HUES64 (cell line): Measurements from ENCODE around the gene WDR33.

Source experiments
- H3K27ac ChIP-seq: 2 replicates; pipeline ENCODE4 v1.7.0; 2013; ENCODE audit warnings: low read depth, low read length, inconsistent platforms
- H3K27me3 ChIP-seq: 2 replicates; pipeline ENCODE4 v1.6.1; 2013; ENCODE audit warnings: mild to moderate bottlenecking, low read length; ENCODE audit not compliant: insufficient read depth
- H3K36me3 ChIP-seq: 2 replicates; pipeline ENCODE4 v1.6.1; 2013; ENCODE audit warnings: mild to moderate bottlenecking, low read length; ENCODE audit not compliant: insufficient read depth
- H3K4me1 ChIP-seq: 2 replicates; pipeline ENCODE4 v1.6.1; 2013; ENCODE audit warnings: mild to moderate bottlenecking, low read length, moderate library complexity; ENCODE audit not compliant: insufficient read depth
- H3K4me3 ChIP-seq: 2 replicates; pipeline ENCODE4 v1.5.1; 2013; ENCODE audit warnings: mild to moderate bottlenecking, low read length, moderate library complexity
- H3K9ac ChIP-seq: 2 replicates; pipeline ENCODE4 v1.6.1; 2013; ENCODE audit warnings: mild to moderate bottlenecking, low read depth, low read length
- H3K9me3 ChIP-seq: 2 replicates; pipeline ENCODE4 v1.6.1; 2013; ENCODE audit warnings: low read depth, low read length; ENCODE audit not compliant: insufficient read depth
- WGBS: fragments of 150-250, 120-280 bp; methylation state at CpG from one replicate; pipeline ENCODE4 v1.1.7; 2013; ENCODE audit warnings: missing lambda C conversion rate; 5-methylcytosine and 5-hydroxymethylcytosine counted together

WDR33 gene

GRCh38 chr2:127656569-127657231 is 154.3 kb downstream of the WDR33 start:
- Histone ChIP-seq H3K27ac (no peak overlapping the region), H3K9ac (no peak overlapping the region), H3K36me3 (no peaks in the 10 kb centered on the region), H3K9me3 (no peaks in the 10 kb centered on the region), H3K4me1 (peaks cover 7% of the 10 kb centered on the region; the same call in 1 of the 2 replicates), H3K4me3 (no peak overlapping the region), H3K27me3 (no peaks in the 10 kb centered on the region)
- 95% methylated on average over 15 of the region's 15 CpGs for WGBS

GRCh38 chr2:127655209-127656073 is 155.5 kb downstream of the WDR33 start:
- Histone ChIP-seq H3K9ac (no peak overlapping the region), H3K4me1 (peaks cover 7% of the 10 kb centered on the region; the same call in 1 of the 2 replicates), H3K27me3 (no peaks in the 10 kb centered on the region), H3K27ac (no peak overlapping the region), H3K9me3 (no peaks in the 10 kb centered on the region), H3K4me3 (no peak overlapping the region), H3K36me3 (no peaks in the 10 kb centered on the region)
- 86% methylated on average over 16 of the region's 16 CpGs for WGBS

GRCh38 chr2:127654838-127655175 is 156.2 kb downstream of the WDR33 start:
- 92% methylated on average over 8 of the region's 8 CpGs for WGBS
- Histone ChIP-seq H3K9ac (no peak overlapping the region), H3K36me3 (no peaks in the 10 kb centered on the region), H3K27ac (no peak overlapping the region), H3K4me1 (peaks cover 7% of the 10 kb centered on the region; the same call in 1 of the 2 replicates), H3K4me3 (no peak overlapping the region), H3K27me3 (no peaks in the 10 kb centered on the region), H3K9me3 (no peaks in the 10 kb centered on the region)

- 95% methylated on average over 24 of the region's 24 CpGs for WGBS
- no peaks in the 10 kb centered on the region for H3K9me3 ChIP-seq
- no peaks in the 10 kb centered on the region for H3K36me3 ChIP-seq
- H3K9ac ChIP-seq: no peak overlapping the region
- no peaks in the 10 kb centered on the region for H3K27me3 ChIP-seq
- no peak overlapping the region for H3K4me3 ChIP-seq
- peaks cover 7% of the 10 kb centered on the region; the same call in 1 of the 2 replicates for H3K4me1 ChIP-seq
- no peak overlapping the region for H3K27ac ChIP-seq
Measured at GRCh38 chr2:127654084-127654837, 156.7 kb downstream of the WDR33 start.

GRCh38 chr2:127653421-127654083 is 157.4 kb downstream of the WDR33 start:
- no peak overlapping the region for H3K27ac ChIP-seq
- H3K9me3 ChIP-seq: no peaks in the 10 kb centered on the region
- WGBS: 82% methylated on average over 16 of the region's 16 CpGs
- H3K36me3 ChIP-seq: no peaks in the 10 kb centered on the region
- H3K27me3 ChIP-seq: no peaks in the 10 kb centered on the region
- H3K9ac ChIP-seq: no peak overlapping the region
- no peak overlapping the region for H3K4me3 ChIP-seq
- peaks cover 7% of the 10 kb centered on the region; the same call in 1 of the 2 replicates for H3K4me1 ChIP-seq

- Histone ChIP-seq H3K4me3 (no peak overlapping the region), H3K27me3 (no peaks in the 10 kb centered on the region)
- 84% methylated on average over 25 of the region's 25 CpGs for WGBS
Measured at GRCh38 chr2:127652786-127653357, 158.1 kb downstream of the WDR33 start.

GRCh38 chr2:127651971-127652550 is 158.9 kb downstream of the WDR33 start:
- H3K9me3 ChIP-seq: no peaks in the 10 kb centered on the region
- WGBS: 91% methylated on average over 14 of the region's 14 CpGs
- no peaks in the 10 kb centered on the region for H3K27me3 ChIP-seq
- no peak overlapping the region for H3K9ac ChIP-seq
- no peak overlapping the region for H3K27ac ChIP-seq
- peaks cover 7% of the 10 kb centered on the region; the same call in 1 of the 2 replicates for H3K4me1 ChIP-seq
- H3K36me3 ChIP-seq: no peaks in the 10 kb centered on the region
- no peak overlapping the region for H3K4me3 ChIP-seq

More at GRCh38 chr2:127652786-127653357, 158.1 kb downstream of the WDR33 start:
- Histone ChIP-seq H3K9me3 (no peaks in the 10 kb centered on the region), H3K9ac (no peak overlapping the region), H3K27ac (no peak overlapping the region), H3K4me1 (peaks cover 7% of the 10 kb centered on the region; the same call in 1 of the 2 replicates), H3K36me3 (no peaks in the 10 kb centered on the region)

- WGBS: 92% methylated on average over 29 of the region's 29 CpGs
- Histone ChIP-seq H3K36me3 (no peaks in the 10 kb centered on the region), H3K9ac (no peak overlapping the region), H3K4me1 (peaks cover 7% of the 10 kb centered on the region; the same call in 1 of the 2 replicates), H3K9me3 (no peaks in the 10 kb centered on the region), H3K4me3 (no peak overlapping the region), H3K27me3 (no peaks in the 10 kb centered on the region), H3K27ac (no peak overlapping the region)
Measured at GRCh38 chr2:127651381-127651809, 159.6 kb downstream of the WDR33 start.
